Hippocampal formation (tissue), 2 donors: ENCODE results near the gene ATP6V1C2.
"Not testable (repeated sequence)": the region's sequence is repeated elsewhere in the genome, so short reads cannot be mapped to it uniquely, and the experiment has no call there.

Experiments
- DNase-seq, 2 donors: peaks; one replicate each; lab custom pipeline; 2025; lab: John Stamatoyannopoulos, UW

Gene ATP6V1C2

DNA sequence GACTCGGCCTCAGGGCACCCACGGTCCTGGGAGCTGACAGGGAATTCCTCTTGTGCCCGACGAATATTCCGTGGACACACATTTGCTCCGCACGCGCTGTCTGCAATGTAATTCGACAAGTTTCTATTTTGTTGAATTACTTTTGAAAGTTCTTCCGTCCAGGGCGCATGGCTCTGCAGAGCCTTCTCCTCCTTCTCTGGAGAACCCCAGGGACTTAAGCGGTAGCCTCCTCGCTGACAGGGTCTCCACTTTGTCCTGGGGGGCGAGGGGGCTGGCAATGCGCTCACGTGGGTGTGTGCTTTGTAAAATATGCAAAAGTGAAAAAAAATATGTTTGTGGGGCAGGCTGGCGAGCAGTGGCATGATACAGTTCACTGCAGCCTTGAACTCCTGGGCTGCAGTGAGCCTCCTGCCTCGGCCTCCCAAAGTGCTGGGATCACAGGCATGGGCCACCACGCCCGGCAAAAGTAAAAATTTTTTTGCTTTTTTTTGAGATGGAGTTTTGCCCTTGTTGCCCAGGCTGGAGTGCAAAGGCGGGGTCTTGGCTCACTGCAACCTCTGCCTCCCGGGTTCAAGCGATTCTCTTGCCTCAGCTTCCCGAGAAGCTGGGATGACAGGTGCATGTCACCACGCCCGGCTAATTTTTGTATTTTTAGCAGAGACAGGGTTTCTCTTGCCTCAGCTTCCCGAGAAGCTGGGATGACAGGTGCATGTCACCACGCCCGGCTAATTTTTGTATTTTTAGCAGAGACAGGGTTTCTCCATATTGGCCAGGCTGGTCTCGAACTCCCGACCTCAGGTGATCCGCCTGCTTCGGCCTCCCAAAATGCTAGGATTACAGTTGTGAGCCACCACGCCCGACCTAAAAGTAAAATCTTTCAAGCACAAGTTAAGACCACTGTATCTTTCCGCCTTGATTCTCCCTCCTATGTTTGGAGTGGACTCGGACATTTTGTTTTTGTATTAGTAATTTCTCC, 92.0 kb downstream of the ATP6V1C2 start:
- not testable (repeated sequence) for DNase-seq

DNA sequence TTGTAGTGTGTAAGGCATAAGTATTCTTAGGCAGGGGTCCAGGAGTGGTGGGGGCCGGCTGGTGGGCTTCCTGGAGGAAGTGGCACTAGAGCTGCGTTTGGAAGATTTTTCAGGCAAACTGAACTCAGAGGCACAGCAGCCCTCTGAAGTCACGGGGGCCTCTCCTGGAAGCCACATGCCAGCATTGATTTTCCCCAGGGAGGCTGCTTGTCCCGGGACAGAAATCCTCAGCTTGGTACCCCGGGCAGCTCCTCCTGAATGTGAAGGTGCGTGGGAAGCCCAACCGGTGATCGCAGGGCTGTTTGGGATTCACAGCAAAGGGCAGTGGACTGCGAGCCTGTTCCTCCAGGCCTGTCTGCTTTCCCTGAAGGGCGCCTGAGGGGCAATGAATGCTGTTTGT, 92.7 kb downstream of the ATP6V1C2 start:
- DNase-seq: no peak

DNA sequence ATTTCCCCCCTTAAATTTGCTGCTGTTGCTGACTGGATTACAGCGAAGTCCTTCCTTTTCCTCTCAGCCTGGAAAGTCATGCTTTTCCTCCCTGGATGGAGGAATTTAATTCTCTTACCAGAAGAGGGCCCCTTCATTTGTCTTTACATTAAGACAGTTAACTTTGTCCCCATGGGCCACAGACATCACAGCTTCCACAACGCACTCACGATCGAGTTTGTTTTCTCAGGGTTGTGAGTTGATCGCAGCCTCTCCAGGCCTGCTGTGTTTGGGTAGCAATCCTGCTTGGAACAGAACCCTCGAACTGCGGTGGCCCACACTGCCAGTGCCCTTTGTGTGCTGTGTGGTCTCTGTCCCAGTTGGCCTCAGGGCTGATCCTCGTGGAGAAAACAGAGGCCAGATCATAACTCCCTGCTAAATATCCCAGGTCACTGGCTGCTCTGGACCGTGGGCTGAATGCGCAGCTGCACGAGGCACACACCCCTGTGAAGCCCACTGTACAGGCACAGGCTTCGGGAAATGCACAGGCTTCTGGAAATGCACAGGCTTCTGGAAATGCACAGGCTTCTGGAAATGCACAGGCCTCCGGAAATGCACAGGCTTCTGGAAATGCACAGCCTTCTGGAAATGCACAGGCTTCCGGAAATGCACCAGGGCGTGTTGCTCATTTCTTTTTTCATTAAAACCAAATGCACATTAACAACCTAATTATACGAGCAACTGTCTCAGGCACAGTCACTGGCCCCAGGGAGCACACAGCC, 93.3 kb downstream of the ATP6V1C2 start:
- peak in 1 of 2 donors; percentile 21 for DNase-seq

DNA sequence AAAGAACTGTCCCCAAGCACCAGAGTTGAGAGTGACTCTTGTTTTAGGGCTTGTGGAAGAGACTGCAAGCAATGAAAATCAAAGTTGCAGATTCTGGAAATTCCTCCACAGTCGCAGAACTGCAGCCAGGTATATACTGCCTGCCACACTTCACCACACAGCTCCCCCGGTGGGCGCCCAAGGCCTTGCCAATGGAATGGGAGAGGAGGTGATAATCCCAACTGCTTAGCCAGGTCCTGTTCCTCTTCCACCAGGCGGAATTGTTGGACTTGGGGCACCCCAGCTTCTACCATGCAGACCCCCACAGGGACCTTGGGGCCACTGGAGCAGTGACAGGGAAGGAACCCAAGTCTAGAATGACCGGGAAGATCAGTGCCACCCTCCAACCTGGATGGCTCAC, 96.0 kb downstream of the ATP6V1C2 start:
- DNase-seq: no peak

DNA sequence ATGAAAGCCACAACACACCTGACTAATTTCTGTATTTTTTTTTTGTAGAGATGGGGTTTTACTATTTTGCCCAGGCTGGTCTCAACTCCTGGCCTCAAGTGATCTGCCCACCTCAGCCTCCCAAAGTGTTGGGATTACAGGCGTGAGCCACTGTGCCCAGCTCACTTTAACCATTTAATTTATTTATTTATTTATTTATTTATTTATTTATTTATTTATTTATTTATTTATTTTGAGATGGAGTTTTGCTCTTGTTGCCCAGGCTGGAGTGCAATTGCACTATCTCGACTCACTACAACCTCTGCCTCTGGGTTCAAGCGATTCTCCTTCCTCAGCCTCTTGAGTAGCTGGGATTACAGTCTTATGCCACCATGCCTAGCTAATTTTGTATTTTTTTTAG, 96.9 kb downstream of the ATP6V1C2 start:
- DNase-seq: not testable (repeated sequence)

DNA sequence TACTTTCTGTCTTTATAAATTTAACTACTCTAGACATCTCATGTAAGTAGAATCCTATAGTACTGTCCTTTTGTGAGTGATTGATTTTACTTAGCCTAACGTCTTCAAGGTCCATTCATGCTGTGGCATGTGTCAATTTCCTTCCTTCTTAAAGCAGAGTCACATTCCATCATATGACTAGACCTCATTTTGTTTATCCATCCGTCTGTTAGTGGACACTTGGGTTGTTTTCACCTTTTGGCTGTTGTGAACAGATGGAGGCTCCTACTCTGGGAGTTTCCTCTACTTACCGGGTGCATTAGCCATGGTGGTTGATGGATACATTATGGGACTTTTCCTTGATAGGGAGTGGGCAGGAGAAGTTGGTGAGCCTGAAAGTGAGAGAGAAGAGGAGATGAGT, 97.6 kb downstream of the ATP6V1C2 start:
- DNase-seq: no peak

DNA sequence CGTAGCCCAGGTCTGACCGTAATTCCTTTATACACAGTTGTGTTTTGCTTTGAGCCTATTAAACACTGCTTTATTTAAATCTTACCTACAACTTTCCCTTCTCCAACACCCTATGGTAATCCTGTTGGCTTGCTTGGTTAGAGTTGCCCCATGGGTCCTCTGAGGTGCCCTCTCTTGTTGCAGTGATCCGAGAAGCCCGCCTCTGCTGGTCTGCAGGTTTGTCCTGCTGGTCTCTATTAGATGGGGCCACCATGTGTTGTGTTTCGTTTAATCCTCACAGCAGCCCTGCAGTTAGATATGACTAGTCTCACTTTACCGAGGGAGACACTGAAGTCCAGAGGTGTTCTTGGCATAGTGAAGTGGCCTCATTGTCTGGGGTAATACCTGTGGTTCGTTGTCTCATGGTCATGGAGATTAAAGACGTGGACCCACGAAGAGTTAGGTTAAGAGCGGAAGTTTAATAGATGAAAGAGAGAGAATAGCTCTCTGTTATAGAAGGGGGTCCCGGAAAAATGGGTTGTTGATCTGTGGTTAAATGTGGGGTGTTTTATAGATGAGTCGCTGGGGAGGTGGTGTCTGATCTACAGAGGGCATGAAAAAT, 98.4 kb downstream of the ATP6V1C2 start:
- DNase-seq: no peak

DNA sequence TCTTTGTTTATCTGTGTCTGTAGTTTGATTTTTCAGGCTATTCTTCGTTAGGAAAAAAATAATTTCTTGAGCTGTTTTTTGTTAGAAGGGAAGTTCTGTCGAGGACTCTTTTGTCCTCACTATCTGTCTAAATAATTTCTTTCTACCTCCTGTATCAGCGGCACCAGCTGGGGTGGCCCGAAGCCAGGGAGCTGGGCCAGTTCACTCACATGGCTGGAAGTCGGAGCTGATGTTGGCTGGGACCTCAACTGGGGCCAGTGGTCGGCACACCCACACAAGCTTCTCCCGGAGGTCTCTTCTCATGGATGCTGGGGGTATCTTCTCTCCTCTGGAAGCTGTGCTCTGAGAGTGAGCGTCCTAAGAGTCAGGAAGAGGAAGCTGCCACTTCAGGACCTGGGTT, 99.1 kb downstream of the ATP6V1C2 start:
- DNase-seq: no peak

DNA sequence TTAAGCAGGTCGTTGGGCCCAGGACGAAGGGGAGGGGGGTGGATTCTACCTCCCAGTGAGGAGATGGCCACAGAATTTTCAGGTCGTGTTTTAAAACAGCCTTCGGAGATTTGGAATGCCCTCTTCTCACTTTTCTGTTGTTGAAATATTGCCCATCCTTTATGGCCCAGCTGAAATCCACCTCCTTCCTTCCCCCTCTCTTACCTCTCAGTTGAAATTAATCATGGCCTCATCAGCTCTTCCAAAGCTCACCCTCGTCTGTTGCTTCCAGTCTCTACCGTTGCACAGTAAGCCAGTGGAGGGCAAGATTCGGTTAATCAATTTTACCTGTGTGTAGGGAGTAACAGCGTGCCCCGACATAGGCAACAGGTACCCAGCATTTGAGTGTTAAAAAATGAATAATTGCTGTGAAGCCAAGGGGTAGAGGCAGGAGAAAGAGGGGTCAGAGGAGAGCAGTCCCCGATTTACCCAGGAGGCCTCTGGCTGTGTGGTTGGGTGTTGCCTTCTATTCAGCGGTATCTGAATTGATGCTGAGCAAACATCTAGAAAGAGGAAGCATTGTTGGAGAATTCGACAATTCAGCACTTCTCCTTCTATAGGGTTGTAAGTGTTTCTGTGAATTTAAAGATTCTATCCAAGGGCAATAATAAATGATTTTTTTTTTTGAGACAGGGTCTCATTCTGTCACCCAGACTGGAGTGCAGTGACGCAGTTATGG, 99.7 kb downstream of the ATP6V1C2 start:
- no peak for DNase-seq

DNA sequence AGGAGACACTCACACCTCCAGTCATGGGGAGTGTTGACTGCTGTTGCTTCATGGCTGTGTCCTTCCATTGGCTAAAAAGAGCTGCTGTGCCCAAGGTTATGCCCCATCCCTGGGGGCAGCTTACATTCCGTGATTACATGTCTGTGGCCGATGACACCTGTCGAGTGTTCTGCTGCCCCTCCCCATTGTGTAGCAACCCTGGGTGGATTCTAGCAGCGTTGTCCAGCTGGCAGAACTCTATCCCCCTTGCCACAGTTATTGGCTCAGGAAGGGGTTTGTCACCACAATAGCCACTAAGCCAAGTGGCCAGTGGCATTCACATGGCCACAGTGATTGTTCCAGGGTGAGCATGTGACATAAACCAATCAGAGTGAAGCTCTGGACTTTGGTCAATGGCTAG, 102.8 kb downstream of the ATP6V1C2 start:
- no peak for DNase-seq

DNA sequence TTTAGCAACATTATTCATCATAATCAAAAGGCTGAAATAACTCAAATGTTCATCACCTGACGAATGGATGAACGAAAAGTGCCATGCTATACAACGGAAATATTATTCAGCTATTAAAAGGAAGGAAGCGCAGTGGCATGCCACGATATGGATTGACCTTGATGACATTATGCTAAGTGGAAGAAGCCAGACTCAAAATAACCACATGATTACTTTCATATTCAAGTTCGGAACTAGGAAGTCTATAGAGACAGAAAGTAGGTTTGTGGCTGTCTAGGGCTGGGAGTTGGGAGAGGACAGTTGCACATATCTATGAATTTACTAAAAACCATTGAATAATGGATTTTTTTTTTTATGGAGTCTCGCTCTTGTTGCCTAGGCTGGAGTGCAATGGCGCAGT, 104.6 kb downstream of the ATP6V1C2 start:
- no peak for DNase-seq

DNA sequence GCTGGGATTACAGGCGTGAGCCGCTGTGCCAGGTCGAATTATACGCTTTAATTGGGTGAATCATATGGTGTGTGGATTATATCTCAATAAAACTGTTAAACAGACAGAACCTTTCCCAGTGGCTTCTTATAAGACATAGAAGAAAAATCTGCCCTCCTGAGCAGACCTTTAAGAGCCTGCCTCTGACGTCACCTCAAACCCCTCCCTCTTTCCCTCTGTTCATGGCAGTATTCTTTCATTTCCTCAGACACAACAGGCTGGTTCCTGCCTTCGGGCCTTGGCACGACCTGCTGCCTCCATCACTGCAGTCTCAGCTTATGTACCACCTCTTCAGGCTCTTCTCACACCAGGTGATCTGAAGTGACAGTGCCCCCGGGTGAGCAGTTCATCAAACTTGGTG, 105.2 kb downstream of the ATP6V1C2 start:
- no peak for DNase-seq

DNA sequence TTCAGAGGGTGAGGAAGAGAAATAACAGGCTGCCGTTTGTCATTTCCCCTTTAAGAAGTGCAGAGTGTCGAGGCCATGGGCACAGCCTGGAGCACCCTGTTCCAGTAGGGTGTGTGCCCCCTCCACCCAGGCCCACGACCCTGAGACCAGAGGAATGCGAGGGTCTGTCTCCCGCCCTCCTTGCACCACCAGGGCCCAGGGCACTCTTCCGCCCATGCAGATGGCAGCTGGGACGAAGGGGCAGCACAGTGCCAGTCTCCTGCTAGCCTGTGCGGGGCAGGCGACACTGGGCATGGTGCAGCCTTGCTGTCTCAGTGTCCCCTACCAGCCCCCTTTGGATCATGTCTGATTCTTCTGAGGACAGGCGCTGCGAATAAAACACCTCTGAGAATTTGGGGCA, 106.9 kb downstream of the ATP6V1C2 start:
- DNase-seq: no peak

DNA sequence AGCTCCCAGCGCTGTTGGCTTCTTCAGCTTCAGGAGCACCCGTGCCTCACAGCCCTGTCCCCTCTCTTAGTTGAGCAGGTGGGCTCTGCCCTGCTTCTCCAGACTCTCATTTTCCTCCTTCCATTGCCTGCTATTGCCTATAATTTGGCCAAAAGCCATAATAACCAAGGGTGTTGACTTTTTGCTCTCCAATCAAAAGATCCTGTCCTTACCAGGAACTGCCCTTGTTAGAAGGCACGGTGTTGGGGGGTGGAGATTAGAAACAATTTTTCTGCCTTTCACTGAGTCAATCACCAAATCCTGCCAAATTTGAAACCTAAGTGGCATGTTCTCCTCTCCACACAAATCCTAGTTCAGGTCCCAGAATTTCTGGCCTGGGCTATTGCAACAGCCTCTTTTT, 107.9 kb downstream of the ATP6V1C2 start:
- DNase-seq: no peak

DNA sequence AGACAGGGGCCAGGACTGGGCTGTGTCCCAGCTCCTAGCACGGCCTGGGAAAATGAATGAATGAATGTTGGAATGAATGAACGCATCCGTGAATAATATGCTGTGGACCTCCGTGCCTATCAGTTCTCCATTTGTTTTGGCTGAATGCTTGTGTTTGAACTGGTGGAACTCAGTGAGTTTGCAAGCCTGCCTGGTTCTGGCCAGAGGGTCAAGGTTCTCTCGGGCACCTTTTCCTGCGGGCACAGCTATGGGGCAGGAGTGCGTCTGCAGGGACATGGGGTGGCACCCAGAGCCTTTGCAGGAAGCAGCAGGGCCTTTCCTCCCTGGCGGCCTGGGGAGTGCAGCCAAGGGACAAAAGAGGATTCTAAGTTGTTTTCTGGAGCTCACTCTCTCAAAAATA, 108.8 kb downstream of the ATP6V1C2 start:
- no peak for DNase-seq

DNA sequence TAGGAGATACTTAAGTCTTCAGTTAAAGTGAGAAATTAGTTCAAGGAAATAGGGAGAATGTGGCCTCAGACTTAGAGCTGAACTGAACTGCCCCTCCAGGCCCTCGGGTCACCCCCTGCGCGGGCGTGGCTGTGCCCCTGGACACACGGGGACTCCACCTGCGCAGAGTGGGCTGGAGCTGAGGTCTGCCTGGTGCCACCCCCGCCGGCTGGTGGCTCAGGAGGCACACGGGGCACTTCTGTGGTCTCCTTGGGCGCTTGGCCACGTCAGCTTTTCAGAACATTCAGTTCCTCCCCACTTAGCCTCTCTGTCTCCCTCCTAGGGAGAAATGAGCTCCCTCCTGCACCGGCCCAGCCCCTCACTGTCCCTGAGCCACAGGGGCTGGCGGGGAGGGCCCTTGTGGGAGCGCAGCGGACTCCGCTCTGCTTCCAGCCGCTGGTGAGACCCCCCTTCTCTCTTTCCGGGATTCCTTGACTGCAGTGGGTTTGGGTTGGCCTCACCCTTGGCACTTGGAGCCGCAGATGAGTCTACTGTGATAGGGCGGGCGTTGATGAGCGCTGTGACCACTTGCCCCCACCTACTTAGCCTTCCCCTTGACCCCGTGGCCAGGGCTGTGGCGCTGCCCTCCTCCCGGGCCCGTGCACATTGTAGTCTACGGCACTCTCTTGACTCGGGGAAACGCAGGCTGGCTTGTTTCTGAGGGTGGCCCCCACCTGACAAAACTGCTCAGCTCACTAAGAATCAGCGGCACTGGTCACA, 109.4 kb downstream of the ATP6V1C2 start:
- no peak for DNase-seq

DNA sequence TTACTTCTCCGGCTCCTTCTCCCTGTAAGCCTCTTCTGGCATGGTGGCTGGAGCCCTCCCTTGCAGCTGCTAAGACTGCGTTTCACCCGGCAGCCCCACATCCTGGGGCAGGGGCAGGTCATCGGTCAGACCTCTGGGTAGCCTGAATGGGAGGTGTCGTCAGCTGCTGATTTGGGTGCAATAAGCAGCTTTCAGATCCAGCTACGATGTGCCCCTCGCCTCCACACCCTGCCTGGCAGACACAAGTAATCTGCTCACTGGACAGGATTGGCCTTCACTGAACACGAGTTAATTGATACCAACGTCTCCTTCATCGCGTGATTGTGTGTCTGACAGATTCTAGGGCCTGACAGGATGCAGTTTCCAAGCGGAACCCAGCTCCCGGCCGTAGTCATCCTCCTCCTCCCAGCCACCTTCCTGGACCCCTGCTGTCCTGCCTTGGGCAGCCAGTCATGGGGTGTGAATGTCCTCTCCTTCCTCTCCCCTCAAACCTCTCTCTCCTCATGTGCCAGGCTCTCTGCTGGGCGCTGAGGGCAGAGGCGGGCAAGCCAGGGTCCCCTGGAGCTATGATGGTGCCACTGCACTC, 110.1 kb downstream of the ATP6V1C2 start:
- DNase-seq: no peak

DNA sequence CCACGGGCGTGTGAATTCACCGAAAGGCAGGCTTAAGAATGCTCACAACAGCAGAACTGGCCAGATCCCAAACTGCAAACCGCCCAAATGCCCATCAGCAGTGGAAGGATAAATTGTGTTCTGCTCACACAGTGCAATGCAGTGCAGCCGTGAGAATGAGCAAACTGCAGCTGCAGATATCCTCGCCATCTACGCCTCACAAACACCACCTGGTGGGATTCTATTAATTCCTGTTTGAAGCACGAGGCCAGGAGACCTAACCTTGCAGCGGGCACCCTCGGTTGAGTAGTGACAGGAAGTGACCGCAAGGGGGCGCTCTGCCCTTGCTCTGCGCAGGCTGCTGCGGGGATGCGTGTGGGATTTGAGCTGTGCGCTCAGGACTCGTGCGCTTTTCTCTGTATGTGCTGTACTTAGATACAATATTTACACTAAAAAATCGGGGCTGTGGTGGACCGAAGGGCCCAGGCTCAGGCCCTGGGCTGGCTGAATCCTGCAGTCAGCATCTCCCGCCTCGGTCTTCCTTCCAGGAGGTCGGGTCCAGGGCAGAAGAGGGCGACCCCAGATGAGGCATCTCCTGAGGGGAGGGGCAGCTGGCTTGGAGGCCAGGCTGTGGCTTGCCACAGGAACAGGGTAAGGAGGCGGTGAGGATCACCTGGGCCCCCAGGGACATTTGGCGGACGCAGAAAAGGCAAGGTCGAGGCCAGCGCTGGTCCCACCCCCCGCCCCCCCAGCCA, 110.9 kb downstream of the ATP6V1C2 start:
- DNase-seq: peak; percentile 56 to 74

DNA sequence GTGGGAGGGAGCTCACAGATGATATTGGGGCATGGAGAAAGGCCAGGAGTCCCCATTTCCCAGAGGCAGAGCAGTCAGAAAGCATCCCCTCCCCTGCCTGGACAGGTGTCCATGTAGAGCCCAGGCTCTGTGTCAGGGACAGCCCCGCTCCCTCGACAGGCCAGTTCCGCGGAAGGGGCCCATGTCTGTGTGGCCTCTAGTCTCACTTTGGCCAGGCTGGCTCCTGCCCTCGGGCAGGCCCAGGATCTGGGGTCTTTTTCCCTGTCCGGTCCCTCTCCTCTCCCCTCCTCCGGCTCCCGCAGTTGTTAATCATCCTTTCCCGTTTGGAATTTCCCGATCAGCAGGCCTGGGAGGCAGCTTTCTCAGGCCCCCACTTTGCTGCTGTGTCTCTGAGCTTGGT, 111.6 kb downstream of the ATP6V1C2 start:
- no peak for DNase-seq

DNA sequence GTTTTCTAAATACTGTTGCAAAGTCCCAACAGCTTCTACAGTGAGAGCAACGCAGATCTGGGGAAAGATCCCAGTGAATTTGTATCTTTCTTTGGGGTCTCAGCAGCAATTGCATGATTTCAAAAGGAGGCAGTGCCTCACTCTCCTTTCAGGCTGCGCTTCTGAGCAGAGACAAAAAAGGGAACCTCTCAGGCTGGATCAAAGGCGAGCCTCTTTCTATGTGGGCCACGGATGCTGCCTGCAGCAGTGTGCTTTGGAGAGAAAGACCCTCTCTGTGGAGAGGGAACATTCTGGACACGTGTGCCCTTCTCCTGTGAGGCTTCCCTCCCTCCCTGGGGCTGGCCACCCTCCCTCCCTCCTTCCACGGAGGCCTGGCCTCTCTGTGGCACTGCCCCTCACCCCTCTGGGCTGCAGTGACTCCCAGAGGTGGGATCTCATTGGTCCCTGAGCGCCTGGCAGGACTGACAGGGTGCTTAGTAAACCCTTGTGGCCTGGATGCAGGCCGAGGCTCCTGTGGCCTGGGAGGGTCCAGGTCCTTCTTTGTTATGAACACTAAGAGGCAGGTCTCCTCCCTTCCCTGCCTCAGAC, 112.7 kb downstream of the ATP6V1C2 start:
- DNase-seq: no peak
